ENCODE measurements around the gene BANP.
"Not testable (repeated sequence)": the region's sequence is repeated elsewhere in the genome, so short reads cannot be mapped to it uniquely, and the experiment has no call there.

BANP gene

GRCh38 chr16:87931504-87931903 is 19.7 kb upstream of the BANP start:
- DNase-seq (ENCODE audit: low spot score) = no peak
- no peak overlapping the region for H3K4me3 ChIP-seq
- H3K27ac ChIP-seq = no peak overlapping the region
- TF ChIP-seq CTCF (IDR thresholded peaks at IDR 0.05) = no peak

- not testable (repeated sequence) for DNase-seq (ENCODE audit: low spot score); H3K27ac ChIP-seq; H3K4me3 ChIP-seq
Observed at GRCh38 chr16:87932475-87933139, 18.6 kb upstream of the BANP start.

GRCh38 chr16:87933140-87933495 is 18.1 kb upstream of the BANP start:
- DNase-seq (ENCODE audit: low spot score) = no peak
- no peak overlapping the region for H3K4me3 ChIP-seq
- TF ChIP-seq CTCF (IDR thresholded peaks at IDR 0.05) = no peak
- H3K27ac ChIP-seq = no peak overlapping the region

- DNase-seq (ENCODE audit: low spot score); H3K27ac ChIP-seq; H3K4me3 ChIP-seq: not testable (repeated sequence)
Observed at GRCh38 chr16:87934752-87935425, 16.3 kb upstream of the BANP start.

GRCh38 chr16:87936016-87936374 is 15.2 kb upstream of the BANP start:
- H3K27ac ChIP-seq; H3K4me3 ChIP-seq; DNase-seq (ENCODE audit: low spot score): not testable (repeated sequence)

GRCh38 chr16:87936375-87937230 is 14.6 kb upstream of the BANP start, which contains the start of gene CA5A:
Gene CA5A, minus strand, starts transcription at chr16:87936529. Its CDS starts 79 bp downstream, at chr16:87936450.
- Histone ChIP-seq H3K4me3 (no peak within 1 kb of the TSS), H3K27ac (no peak within 1 kb of the TSS)

GRCh38 chr16:87937231-87937542 is 14.0 kb upstream of the BANP start:
- not testable (repeated sequence) for H3K4me3 ChIP-seq; DNase-seq (ENCODE audit: low spot score); H3K27ac ChIP-seq

More at GRCh38 chr16:87936375-87937230, 14.6 kb upstream of the BANP start, which contains the start of gene CA5A:
- DNase-seq (ENCODE audit: low spot score) = no peak
- TF ChIP-seq CTCF (IDR thresholded peaks at IDR 0.05) = no peak

- no peak overlapping the region for H3K27ac ChIP-seq
- DNase-seq (ENCODE audit: low spot score) = no peak
- no peak for TF ChIP-seq CTCF (IDR thresholded peaks at IDR 0.05)
- no peak overlapping the region for H3K4me3 ChIP-seq
Observed at GRCh38 chr16:87938412-87938949, 12.8 kb upstream of the BANP start.

Measured in coronary artery (tissue), 2 donors.